ENCODE measurements around the gene FAM181A. TPM values are rescaled to one million over a fixed set of nuclear protein-coding genes. Genes with fewer than 3 reads are reported as not detected.

The FAM181A gene
- total and polyA plus RNA-seq, 2 experiments from 2014 or later: not detected

DNA sequence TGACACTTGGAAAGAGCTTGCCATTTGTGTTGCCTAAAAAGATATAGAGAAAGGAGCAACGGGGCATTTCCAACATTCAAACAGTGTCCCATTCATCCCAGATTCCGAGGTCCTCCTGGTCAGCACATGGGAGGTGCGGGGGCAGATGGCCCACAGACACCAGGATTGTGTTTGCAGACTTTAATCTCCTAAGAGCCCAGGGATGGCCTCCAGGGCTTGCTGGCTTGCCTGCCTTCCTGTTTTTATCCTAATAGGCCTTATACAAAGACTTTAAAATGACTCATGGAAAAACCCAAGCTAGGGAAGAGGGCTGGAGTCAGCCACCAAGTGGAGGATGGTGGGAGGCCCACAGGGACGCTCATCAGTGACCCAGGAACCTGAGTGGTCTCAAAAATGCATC is 21.5 kb upstream of the FAM181A start (continued):
- no peak for TF ChIP-seq ZNF114 (CRISPR knock-in tag; IDR thresholded peaks at IDR 0.05)
- TF ChIP-seq, protein P1, sequence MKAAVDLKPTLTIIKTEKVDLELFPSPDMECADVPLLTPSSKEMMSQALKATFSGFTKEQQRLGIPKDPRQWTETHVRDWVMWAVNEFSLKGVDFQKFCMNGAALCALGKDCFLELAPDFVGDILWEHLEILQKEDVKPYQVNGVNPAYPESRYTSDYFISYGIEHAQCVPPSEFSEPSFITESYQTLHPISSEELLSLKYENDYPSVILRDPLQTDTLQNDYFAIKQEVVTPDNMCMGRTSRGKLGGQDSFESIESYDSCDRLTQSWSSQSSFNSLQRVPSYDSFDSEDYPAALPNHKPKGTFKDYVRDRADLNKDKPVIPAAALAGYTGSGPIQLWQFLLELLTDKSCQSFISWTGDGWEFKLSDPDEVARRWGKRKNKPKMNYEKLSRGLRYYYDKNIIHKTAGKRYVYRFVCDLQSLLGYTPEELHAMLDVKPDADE (IDR thresholded peaks at IDR 0.05): no peak
- TF ChIP-seq, protein P2, sequence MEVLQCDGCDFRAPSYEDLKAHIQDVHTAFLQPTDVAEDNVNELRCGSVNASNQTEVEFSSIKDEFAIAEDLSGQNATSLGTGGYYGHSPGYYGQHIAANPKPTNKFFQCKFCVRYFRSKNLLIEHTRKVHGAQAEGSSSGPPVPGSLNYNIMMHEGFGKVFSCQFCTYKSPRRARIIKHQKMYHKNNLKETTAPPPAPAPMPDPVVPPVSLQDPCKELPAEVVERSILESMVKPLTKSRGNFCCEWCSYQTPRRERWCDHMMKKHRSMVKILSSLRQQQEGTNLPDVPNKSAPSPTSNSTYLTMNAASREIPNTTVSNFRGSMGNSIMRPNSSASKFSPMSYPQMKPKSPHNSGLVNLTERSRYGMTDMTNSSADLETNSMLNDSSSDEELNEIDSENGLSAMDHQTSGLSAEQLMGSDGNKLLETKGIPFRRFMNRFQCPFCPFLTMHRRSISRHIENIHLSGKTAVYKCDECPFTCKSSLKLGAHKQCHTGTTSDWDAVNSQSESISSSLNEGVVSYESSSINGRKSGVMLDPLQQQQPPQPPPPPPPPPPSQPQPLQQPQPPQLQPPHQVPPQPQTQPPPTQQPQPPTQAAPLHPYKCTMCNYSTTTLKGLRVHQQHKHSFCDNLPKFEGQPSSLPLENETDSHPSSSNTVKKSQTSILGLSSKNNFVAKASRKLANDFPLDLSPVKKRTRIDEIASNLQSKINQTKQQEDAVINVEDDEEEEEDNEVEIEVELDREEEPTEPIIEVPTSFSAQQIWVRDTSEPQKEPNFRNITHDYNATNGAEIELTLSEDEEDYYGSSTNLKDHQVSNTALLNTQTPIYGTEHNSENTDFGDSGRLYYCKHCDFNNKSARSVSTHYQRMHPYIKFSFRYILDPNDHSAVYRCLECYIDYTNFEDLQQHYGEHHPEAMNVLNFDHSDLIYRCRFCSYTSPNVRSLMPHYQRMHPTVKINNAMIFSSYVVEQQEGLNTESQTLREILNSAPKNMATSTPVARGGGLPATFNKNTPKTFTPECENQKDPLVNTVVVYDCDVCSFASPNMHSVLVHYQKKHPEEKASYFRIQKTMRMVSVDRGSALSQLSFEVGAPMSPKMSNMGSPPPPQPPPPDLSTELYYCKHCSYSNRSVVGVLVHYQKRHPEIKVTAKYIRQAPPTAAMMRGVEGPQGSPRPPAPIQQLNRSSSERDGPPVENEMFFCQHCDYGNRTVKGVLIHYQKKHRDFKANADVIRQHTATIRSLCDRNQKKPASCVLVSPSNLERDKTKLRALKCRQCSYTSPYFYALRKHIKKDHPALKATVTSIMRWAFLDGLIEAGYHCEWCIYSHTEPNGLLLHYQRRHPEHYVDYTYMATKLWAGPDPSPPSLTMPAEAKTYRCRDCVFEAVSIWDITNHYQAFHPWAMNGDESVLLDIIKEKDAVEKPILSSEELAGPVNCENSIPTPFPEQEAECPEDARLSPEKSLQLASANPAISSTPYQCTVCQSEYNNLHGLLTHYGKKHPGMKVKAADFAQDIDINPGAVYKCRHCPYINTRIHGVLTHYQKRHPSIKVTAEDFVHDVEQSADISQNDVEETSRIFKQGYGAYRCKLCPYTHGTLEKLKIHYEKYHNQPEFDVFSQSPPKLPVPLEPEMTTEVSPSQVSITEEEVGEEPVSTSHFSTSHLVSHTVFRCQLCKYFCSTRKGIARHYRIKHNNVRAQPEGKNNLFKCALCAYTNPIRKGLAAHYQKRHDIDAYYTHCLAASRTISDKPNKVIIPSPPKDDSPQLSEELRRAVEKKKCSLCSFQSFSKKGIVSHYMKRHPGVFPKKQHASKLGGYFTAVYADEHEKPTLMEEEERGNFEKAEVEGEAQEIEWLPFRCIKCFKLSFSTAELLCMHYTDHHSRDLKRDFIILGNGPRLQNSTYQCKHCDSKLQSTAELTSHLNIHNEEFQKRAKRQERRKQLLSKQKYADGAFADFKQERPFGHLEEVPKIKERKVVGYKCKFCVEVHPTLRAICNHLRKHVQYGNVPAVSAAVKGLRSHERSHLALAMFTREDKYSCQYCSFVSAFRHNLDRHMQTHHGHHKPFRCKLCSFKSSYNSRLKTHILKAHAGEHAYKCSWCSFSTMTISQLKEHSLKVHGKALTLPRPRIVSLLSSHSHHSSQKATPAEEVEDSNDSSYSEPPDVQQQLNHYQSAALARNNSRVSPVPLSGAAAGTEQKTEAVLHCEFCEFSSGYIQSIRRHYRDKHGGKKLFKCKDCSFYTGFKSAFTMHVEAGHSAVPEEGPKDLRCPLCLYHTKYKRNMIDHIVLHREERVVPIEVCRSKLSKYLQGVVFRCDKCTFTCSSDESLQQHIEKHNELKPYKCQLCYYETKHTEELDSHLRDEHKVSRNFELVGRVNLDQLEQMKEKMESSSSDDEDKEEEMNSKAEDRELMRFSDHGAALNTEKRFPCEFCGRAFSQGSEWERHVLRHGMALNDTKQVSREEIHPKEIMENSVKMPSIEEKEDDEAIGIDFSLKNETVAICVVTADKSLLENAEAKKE (CRISPR knock-in tag; IDR thresholded peaks at IDR 0.05): no peak

DNA sequence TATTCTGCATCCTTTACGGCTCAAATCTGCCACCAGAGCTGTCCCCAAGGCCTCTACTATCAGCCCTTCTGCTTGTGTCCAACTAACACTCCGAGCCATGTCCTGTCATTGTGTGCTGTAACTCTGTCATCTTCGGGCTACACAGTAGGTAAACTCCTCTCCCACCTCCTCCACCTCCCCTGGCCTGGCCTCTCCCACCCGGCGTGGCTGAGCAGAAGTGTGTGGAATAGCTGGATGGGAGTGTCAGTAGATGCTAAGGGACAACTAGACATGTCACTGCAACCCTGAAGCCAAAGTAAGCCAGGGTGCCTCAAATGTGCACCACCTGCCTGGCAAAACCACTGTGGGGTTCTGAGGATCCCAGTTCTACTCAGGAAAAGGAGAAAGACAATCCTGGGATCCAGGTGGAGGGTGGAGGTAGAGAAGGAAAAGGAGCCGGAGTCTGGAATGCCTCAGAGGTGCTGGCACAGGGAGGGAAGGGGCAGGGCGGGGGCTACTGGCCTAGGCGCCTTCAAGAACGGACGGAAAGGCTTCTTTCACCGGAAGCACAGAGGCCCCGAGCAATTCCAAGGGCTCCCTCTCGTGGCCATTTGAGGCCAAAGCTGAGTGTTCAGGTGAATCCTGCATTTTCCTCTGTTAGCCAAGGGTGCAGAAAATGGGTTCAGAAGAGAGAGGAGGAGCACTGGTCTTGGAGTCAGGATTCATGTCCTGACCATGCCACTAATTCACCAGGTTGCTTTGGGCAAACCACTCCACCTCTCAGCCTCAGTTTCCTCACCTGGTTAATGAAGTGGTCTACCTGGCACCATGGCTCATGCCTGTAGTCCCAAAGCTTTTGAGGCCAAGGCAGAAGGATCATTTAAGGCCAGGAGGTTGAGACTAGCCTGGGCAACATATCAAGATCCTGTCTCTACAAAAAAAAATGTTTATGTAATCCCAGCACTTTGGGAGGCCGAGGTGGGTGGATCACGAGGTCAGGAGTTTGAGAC is 20.5 kb upstream of the FAM181A start:
- Mint-ChIP-seq H3K4me1 (peaks cover 16% of the 10 kb centered on the region; the same call in 2 of the 3 replicates), H3K4me3 (no peak overlapping the region), H3K36me3 (ENCODE audit: low read depth) (no peaks in the 10 kb centered on the region), H3K9me3 (no peaks in the 10 kb centered on the region; the same call in 2 of the 3 replicates), H3K27me3 (ENCODE audit: insufficient read depth, low read depth, poor library complexity) (peaks cover 3% of the 10 kb centered on the region), H3K27ac (no peak overlapping the region)
- peak; percentile 91 for DNase-seq (ENCODE audit: low spot score)
- H3K4me2 ChIP-seq: 0 out of 2 replicates have a peak overlapping the region, but pooled peaks have one; percentile 48
- no peaks in the 10 kb centered on the region for H3F3A ChIP-seq (replicated peaks; ENCODE audit: low read depth)
- H3K4me1 ChIP-seq (ENCODE audit: insufficient read depth): no peaks in the 10 kb centered on the region; the same call in 1 of the 2 replicates
- H3K79me2 ChIP-seq (replicated peaks; ENCODE audit: insufficient read depth): no peaks in the 10 kb centered on the region
- no peaks in the 10 kb centered on the region for H3K36me3 ChIP-seq (ENCODE audit: insufficient read depth)
- no peaks in the 10 kb centered on the region; the same call in 1 of the 2 replicates for H3K9me2 ChIP-seq (ENCODE audit: insufficient read depth)
- ATAC-seq: peak; percentile 87
- H3K27ac ChIP-seq (ENCODE audit: low read depth): no peak overlapping the region
- no peaks in the 10 kb centered on the region for H3K27me3 ChIP-seq (ENCODE audit: insufficient read depth)
- no peaks in the 10 kb centered on the region for H4K20me1 ChIP-seq (replicated peaks; ENCODE audit: insufficient read depth)
- H2AFZ ChIP-seq: peak overlapping the region; percentile 98
- H3K4me3 ChIP-seq: no peak overlapping the region
- TF ChIP-seq, protein P1 (IDR thresholded peaks at IDR 0.05): peak; percentile 92
- TF ChIP-seq STAT1 (IDR thresholded peaks at IDR 0.05; ENCODE audit: unreplicated experiment): no peak
- TF ChIP-seq, protein P3, sequence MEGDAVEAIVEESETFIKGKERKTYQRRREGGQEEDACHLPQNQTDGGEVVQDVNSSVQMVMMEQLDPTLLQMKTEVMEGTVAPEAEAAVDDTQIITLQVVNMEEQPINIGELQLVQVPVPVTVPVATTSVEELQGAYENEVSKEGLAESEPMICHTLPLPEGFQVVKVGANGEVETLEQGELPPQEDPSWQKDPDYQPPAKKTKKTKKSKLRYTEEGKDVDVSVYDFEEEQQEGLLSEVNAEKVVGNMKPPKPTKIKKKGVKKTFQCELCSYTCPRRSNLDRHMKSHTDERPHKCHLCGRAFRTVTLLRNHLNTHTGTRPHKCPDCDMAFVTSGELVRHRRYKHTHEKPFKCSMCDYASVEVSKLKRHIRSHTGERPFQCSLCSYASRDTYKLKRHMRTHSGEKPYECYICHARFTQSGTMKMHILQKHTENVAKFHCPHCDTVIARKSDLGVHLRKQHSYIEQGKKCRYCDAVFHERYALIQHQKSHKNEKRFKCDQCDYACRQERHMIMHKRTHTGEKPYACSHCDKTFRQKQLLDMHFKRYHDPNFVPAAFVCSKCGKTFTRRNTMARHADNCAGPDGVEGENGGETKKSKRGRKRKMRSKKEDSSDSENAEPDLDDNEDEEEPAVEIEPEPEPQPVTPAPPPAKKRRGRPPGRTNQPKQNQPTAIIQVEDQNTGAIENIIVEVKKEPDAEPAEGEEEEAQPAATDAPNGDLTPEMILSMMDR (conservative IDR thresholded peaks at IDR 0.05; ENCODE audit: low read depth in 2 of 2): peak; percentile 83 to 91
